Liver (tissue), 9 donors: ENCODE data around the gene CSF2. TPM values are rescaled to one million over a fixed set of nuclear protein-coding genes. Genes with fewer than 3 reads are reported as not detected.

Experiments
- DNase-seq: peaks from one replicate; pipeline ENCODE4 v3.0.0-alpha.2; 2017; ENCODE audit warnings: low spot score
- H3K27ac ChIP-seq, 2 donors: one replicate each; pipeline ENCODE4 v1.7.0; 2013; ENCODE audit warnings: inconsistent platforms in 2 of 2, low read length in 2 of 2, control low read depth in 1 of 2, low read depth in 1 of 2, mild to moderate bottlenecking in 1 of 2
- H3K27me3 ChIP-seq, 4 donors: one replicate each; pipeline versions ENCODE4 v1.6.1 to v1.7.0; 2013; ENCODE audit warnings: low read length in 3 of 4, inconsistent platforms in 1 of 4, mild to moderate bottlenecking in 1 of 4, moderate library complexity in 1 of 4; ENCODE audit not compliant: control insufficient read depth in 4 of 4, insufficient read depth in 4 of 4
- H3K36me3 ChIP-seq, 4 donors: one replicate each; pipeline versions ENCODE4 v1.6.1 to v1.7.0; 2013; ENCODE audit warnings: low read length in 3 of 4, mild to moderate bottlenecking in 3 of 4, low read depth in 1 of 4, moderate library complexity in 1 of 4; ENCODE audit not compliant: control insufficient read depth in 4 of 4, insufficient read depth in 3 of 4
- H3K4me1 ChIP-seq, 4 donors: one replicate each; pipeline versions ENCODE4 v1.6.1 to v1.7.0; 2013; ENCODE audit warnings: low read length in 3 of 4, mild to moderate bottlenecking in 3 of 4, moderate library complexity in 1 of 4; ENCODE audit not compliant: control insufficient read depth in 4 of 4, insufficient read depth in 4 of 4
- H3K4me3 ChIP-seq, 3 donors: one replicate each; pipeline versions ENCODE4 v1.6.1 to v1.7.0; 2013; ENCODE audit warnings: low read length in 3 of 3, control low read depth in 1 of 3, low read depth in 1 of 3, mild to moderate bottlenecking in 1 of 3
- H3K9ac ChIP-seq, 2 donors: one replicate each; pipeline ENCODE4 v1.7.0; 2013; ENCODE audit warnings: low read length in 2 of 2, mild to moderate bottlenecking in 2 of 2, moderate library complexity in 2 of 2, control low read depth in 1 of 2, low read depth in 1 of 2
- H3K9me3 ChIP-seq, 4 donors: one replicate each; pipeline versions ENCODE4 v1.6.1 to v1.7.0; 2013; ENCODE audit warnings: low read length in 3 of 4; ENCODE audit not compliant: control insufficient read depth in 4 of 4
- ATF3 ChIP-seq: IDR thresholded peaks from 2 replicates; pipeline ENCODE4 v1.6.1; 2016; ENCODE audit warnings: antibody characterized with exemption
- EGR1 ChIP-seq, 2 donors: IDR thresholded peaks; 2 replicates each; pipeline ENCODE4 v1.6.1; 2016 to 2018; ENCODE audit warnings: antibody characterized with exemption in 2 of 2, low read depth in 2 of 2
- FOXA1 ChIP-seq: IDR thresholded peaks from 2 replicates; pipeline ENCODE4 v1.6.1; 2016; ENCODE audit warnings: antibody characterized with exemption
- GABPA ChIP-seq, 2 donors: IDR thresholded peaks in 1 of 2; conservative IDR thresholded peaks in 1 of 2; 2 replicates each; pipeline ENCODE4 v1.6.1; 2016; ENCODE audit warnings: antibody characterized with exemption in 2 of 2, mild to moderate bottlenecking in 1 of 2, moderate library complexity in 1 of 2
- HNF4A ChIP-seq, 2 donors: conservative IDR thresholded peaks; 2 replicates each; pipeline ENCODE4 v1.6.1; 2016; ENCODE audit warnings: antibody characterized with exemption in 2 of 2, mild to moderate bottlenecking in 2 of 2
- HNF4G ChIP-seq: IDR thresholded peaks from 2 replicates; pipeline ENCODE4 v1.6.1; 2016; ENCODE audit warnings: antibody characterized with exemption
- JUND ChIP-seq, 2 donors: IDR thresholded peaks; 2 replicates each; pipeline ENCODE4 v1.6.1; 2016; ENCODE audit warnings: antibody characterized with exemption in 2 of 2
- NR2F2 ChIP-seq: IDR thresholded peaks from 2 replicates; pipeline ENCODE4 v1.6.1; 2016; ENCODE audit warnings: antibody characterized with exemption
- RAD21 ChIP-seq, 2 donors: IDR thresholded peaks; 2 replicates each; pipeline ENCODE4 v1.6.1; 2016; ENCODE audit warnings: antibody characterized with exemption in 2 of 2, mild to moderate bottlenecking in 2 of 2
- SP1 ChIP-seq: IDR thresholded peaks from 2 replicates; pipeline ENCODE4 v1.6.1; 2018; ENCODE audit warnings: antibody characterized with exemption, mild to moderate bottlenecking
- TAF1 ChIP-seq: conservative IDR thresholded peaks from 2 replicates; pipeline ENCODE4 v1.6.1; 2016; ENCODE audit warnings: antibody characterized with exemption, mild to moderate bottlenecking
- YY1 ChIP-seq: IDR thresholded peaks from 2 replicates; pipeline ENCODE4 v1.6.1; 2016; ENCODE audit warnings: antibody characterized with exemption, mild to moderate bottlenecking
- WGBS: extraction: QIAGEN DNeasy Blood & Tissue Kit; methylation state at CpG from one replicate; pipeline ENCODE4 v1.1.7; 2013; 5-methylcytosine and 5-hydroxymethylcytosine counted together
- polyA plus RNA-seq, 2 donors: library from polyadenylated mRNA; stranded (reverse) in 1 of 2; unstranded in 1 of 2; fragments of 200-250 nt in 1 of 2; fragments of >200 nt in 1 of 2; fragmentation: Nextera tagmentation in 1 of 2; extraction: Ambion mirVana in 1 of 2; gene quantifications; one replicate each; pipeline versions ENCODE4 v1.2.1 to v1.2.3, GENCODE V29; 2013 to 2015
- total RNA-seq, 2 donors: library from RNA; depleted of rRNA; stranded (reverse); fragments of >200 nt; gene quantifications; one replicate each; pipeline ENCODE4 v1.2.3, GENCODE V29; 2014
- TF ChIP-seq, protein P1 (sequence below): IDR thresholded peaks from 2 replicates; pipeline ENCODE4 v1.6.1; 2016; ENCODE audit warnings: antibody characterized with exemption
- TF ChIP-seq, protein P2 (sequence below): fragments of 150-350 bp; IDR thresholded peaks from 2 replicates; pipeline ENCODE4 v1.5.1; 2017; ENCODE audit warnings: improper control_type of control experiment, low read depth, low read length; ENCODE audit not compliant: missing input control
- TF ChIP-seq, protein P3 (sequence below): IDR thresholded peaks from 2 replicates; pipeline ENCODE4 v1.6.1; 2016; ENCODE audit warnings: antibody characterized with exemption, mild to moderate bottlenecking
- TF ChIP-seq, protein P4 (sequence below): IDR thresholded peaks from 2 replicates; pipeline ENCODE4 v1.6.1; 2016; ENCODE audit warnings: antibody characterized with exemption
- donor health status: healthy.
- donor health status: healthy.
- donor health status: healthy.
- donor health status: healthy.
- donor health status: healthy.

CSF2 gene
- total and polyA plus RNA-seq, 4 donors, result not detected

- H3K27me3 ChIP-seq, result no peaks in the 10 kb centered on the region
- H3K27ac ChIP-seq, result no peak overlapping the region
- no peak for TF ChIP-seq HNF4G
- TF ChIP-seq SP1, result no peak
- TF ChIP-seq, protein P1, sequence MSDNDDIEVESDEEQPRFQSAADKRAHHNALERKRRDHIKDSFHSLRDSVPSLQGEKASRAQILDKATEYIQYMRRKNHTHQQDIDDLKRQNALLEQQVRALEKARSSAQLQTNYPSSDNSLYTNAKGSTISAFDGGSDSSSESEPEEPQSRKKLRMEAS, result no peak
- TF ChIP-seq ATF3, result no peak
- TF ChIP-seq TAF1, result no peak
- TF ChIP-seq, protein P2, sequence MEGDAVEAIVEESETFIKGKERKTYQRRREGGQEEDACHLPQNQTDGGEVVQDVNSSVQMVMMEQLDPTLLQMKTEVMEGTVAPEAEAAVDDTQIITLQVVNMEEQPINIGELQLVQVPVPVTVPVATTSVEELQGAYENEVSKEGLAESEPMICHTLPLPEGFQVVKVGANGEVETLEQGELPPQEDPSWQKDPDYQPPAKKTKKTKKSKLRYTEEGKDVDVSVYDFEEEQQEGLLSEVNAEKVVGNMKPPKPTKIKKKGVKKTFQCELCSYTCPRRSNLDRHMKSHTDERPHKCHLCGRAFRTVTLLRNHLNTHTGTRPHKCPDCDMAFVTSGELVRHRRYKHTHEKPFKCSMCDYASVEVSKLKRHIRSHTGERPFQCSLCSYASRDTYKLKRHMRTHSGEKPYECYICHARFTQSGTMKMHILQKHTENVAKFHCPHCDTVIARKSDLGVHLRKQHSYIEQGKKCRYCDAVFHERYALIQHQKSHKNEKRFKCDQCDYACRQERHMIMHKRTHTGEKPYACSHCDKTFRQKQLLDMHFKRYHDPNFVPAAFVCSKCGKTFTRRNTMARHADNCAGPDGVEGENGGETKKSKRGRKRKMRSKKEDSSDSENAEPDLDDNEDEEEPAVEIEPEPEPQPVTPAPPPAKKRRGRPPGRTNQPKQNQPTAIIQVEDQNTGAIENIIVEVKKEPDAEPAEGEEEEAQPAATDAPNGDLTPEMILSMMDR, result no peak
- no peak for TF ChIP-seq JUND (IDR thresholded peaks at IDR 0.05)
- no peak for TF ChIP-seq RAD21 (IDR thresholded peaks at IDR 0.05)
- TF ChIP-seq GABPA (IDR thresholded peaks at IDR 0.05 in 1 of 2, conservative IDR thresholded peaks at IDR 0.05 in 1 of 2), result no peak
- TF ChIP-seq, protein P3, sequence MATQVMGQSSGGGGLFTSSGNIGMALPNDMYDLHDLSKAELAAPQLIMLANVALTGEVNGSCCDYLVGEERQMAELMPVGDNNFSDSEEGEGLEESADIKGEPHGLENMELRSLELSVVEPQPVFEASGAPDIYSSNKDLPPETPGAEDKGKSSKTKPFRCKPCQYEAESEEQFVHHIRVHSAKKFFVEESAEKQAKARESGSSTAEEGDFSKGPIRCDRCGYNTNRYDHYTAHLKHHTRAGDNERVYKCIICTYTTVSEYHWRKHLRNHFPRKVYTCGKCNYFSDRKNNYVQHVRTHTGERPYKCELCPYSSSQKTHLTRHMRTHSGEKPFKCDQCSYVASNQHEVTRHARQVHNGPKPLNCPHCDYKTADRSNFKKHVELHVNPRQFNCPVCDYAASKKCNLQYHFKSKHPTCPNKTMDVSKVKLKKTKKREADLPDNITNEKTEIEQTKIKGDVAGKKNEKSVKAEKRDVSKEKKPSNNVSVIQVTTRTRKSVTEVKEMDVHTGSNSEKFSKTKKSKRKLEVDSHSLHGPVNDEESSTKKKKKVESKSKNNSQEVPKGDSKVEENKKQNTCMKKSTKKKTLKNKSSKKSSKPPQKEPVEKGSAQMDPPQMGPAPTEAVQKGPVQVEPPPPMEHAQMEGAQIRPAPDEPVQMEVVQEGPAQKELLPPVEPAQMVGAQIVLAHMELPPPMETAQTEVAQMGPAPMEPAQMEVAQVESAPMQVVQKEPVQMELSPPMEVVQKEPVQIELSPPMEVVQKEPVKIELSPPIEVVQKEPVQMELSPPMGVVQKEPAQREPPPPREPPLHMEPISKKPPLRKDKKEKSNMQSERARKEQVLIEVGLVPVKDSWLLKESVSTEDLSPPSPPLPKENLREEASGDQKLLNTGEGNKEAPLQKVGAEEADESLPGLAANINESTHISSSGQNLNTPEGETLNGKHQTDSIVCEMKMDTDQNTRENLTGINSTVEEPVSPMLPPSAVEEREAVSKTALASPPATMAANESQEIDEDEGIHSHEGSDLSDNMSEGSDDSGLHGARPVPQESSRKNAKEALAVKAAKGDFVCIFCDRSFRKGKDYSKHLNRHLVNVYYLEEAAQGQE, result no peak
- TF ChIP-seq NR2F2, result no peak
- TF ChIP-seq YY1, result no peak
- TF ChIP-seq HNF4A (conservative IDR thresholded peaks at IDR 0.05), result no peak
- TF ChIP-seq, protein P4, sequence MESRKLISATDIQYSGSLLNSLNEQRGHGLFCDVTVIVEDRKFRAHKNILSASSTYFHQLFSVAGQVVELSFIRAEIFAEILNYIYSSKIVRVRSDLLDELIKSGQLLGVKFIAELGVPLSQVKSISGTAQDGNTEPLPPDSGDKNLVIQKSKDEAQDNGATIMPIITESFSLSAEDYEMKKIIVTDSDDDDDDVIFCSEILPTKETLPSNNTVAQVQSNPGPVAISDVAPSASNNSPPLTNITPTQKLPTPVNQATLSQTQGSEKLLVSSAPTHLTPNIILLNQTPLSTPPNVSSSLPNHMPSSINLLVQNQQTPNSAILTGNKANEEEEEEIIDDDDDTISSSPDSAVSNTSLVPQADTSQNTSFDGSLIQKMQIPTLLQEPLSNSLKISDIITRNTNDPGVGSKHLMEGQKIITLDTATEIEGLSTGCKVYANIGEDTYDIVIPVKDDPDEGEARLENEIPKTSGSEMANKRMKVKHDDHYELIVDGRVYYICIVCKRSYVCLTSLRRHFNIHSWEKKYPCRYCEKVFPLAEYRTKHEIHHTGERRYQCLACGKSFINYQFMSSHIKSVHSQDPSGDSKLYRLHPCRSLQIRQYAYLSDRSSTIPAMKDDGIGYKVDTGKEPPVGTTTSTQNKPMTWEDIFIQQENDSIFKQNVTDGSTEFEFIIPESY, result no peak
- TF ChIP-seq FOXA1, result no peak
- no peak for TF ChIP-seq EGR1 (IDR thresholded peaks at IDR 0.05; ENCODE audit: low read depth in 2 of 2)
- 80% methylated on average over 5 of the region's 5 CpGs for WGBS
- DNase-seq, result no peak
- peaks cover 0 to 6% (median 0%) of the 10 kb centered on the region in 4 donors for H3K4me1 ChIP-seq
- H3K9me3 ChIP-seq, result no peaks in the 10 kb centered on the region
- H3K9ac ChIP-seq, result no peak overlapping the region
- H3K4me3 ChIP-seq, result no peak overlapping the region
- no peaks in the 10 kb centered on the region for H3K36me3 ChIP-seq
Observed at GRCh38 chr5:132099076-132099748, 25.6 kb downstream of the CSF2 start.
